PC-9 (cell line): ENCODE measurements around the gene ADSL. TPM values are rescaled to one million over a fixed set of nuclear protein-coding genes. Genes with fewer than 3 reads are reported as not detected.

Experiments used
- Bru-seq: library from RNA; stranded (reverse); fragments of 400-500 nt; gene quantifications from one replicate; lab custom pipeline; 2021; lab: Mats Ljungman, UMichigan
- BruChase-seq, 2 experiments: library from RNA; stranded (reverse); fragments of 400-500 nt; gene quantifications; one replicate each; lab custom pipeline; 2021; lab: Mats Ljungman, UMichigan
- BruUV-seq: library from RNA; stranded (reverse); fragments of 400-500 nt; replicated peaks from 2 replicates; lab custom pipeline; 2021; lab: Mats Ljungman, UMichigan
- CTCF ChIA-PET: fragments of 300-600 bp; sonication (Branson Sonifier 250); formaldehyde crosslinking; loops from one replicate; lab custom pipeline; 2022; ENCODE audit warnings: antibody characterized with exemption; lab: Charles Lee
- POLR2A ChIA-PET: fragments of 300-600 bp; sonication (Branson Sonifier 250); formaldehyde crosslinking; loops from one replicate; lab custom pipeline; 2022; ENCODE audit warnings: antibody characterized with exemption; ENCODE audit not compliant: unreplicated experiment; lab: Charles Lee
- DNase-seq, 2 experiments: peaks; one replicate each; pipeline versions ENCODE4 v3.0.0 to v3.0.0-alpha.2; 2015 to 2022; ENCODE audit warnings: mixed read lengths in 1 of 2
- H2AFZ ChIP-seq: fragments of 200-600 bp; sonication (generic); 2 replicates; pipeline ENCODE4 v1.8.1; 2017; ENCODE audit warnings: antibody characterized with exemption
- H3F3A ChIP-seq: fragments of 200-600 bp; sonication (generic); 2 replicates; pipeline ENCODE4 v1.8.1; 2017; ENCODE audit warnings: antibody characterized with exemption, mild to moderate bottlenecking, low read depth; ENCODE audit not compliant: insufficient read depth
- H3K27ac ChIP-seq: fragments of 200-600 bp; sonication (generic); 2 replicates; pipeline ENCODE4 v1.6.1; 2016; ENCODE audit warnings: mixed run types
- H3K27me3 ChIP-seq: fragments of 200-600 bp; sonication (generic); 2 replicates; pipeline ENCODE4 v1.6.1; 2016; ENCODE audit warnings: low read depth, mixed run types; ENCODE audit not compliant: insufficient read depth
- H3K36me3 ChIP-seq: fragments of 200-600 bp; sonication (generic); 2 replicates; pipeline ENCODE4 v1.6.1; 2016; ENCODE audit warnings: low read depth, mixed run types
- H3K4me1 ChIP-seq: fragments of 200-600 bp; sonication (generic); replicated peaks from 2 replicates; pipeline ENCODE4 v1.6.1; 2016; ENCODE audit warnings: mixed run types; ENCODE audit not compliant: insufficient read depth
- H3K4me2 ChIP-seq: fragments of 200-600 bp; sonication (generic); 2 replicates; pipeline ENCODE4 v1.6.1; 2017; ENCODE audit warnings: mixed run types
- H3K4me3 ChIP-seq: fragments of 200-600 bp; sonication (generic); 2 replicates; pipeline ENCODE4 v1.6.1; 2016; ENCODE audit warnings: mixed run types
- H3K79me2 ChIP-seq: fragments of 200-600 bp; sonication (generic); 2 replicates; pipeline ENCODE4 v1.6.1; 2017; ENCODE audit warnings: low read depth, mixed run types
- H3K9me2 ChIP-seq: fragments of 200-600 bp; sonication (generic); 2 replicates; pipeline ENCODE4 v1.8.1; 2017; ENCODE audit warnings: mild to moderate bottlenecking; ENCODE audit not compliant: insufficient read depth
- H3K9me3 ChIP-seq: fragments of 200-600 bp; sonication (generic); 2 replicates; pipeline ENCODE4 v1.8.1; 2016; ENCODE audit warnings: low read depth; ENCODE audit not compliant: insufficient read depth
- H4K20me1 ChIP-seq: fragments of 200-600 bp; sonication (generic); 2 replicates; pipeline ENCODE4 v1.8.1; 2017; ENCODE audit not compliant: insufficient read depth
- CTCF ChIP-seq: fragments of 200-600 bp; sonication (generic); conservative IDR thresholded peaks from 2 replicates; pipeline ENCODE4 v1.6.1; 2017; ENCODE audit warnings: mixed run types, antibody characterized with exemption, mild to moderate bottlenecking, moderate library complexity
- EZH2 ChIP-seq: fragments of 200-600 bp; sonication (generic); IDR thresholded peaks from 2 replicates; pipeline ENCODE4 v1.8.0; 2017; ENCODE audit warnings: antibody characterized with exemption, low read depth
- intact Hi-C: fragments of 100-400 bp; cut with micrococcal nuclease; formaldehyde crosslinking; loops from one replicate; pipeline ENCODE4 v1.10.0; 2022; ENCODE audit not compliant: unreplicated experiment
- long read RNA-seq: library from polyadenylated mRNA; stranded (forward); transcript quantifications from one replicate; pipeline ENCODE4 v2.0.0, GENCODE V29; 2022
- total RNA-seq: library from RNA; stranded (reverse); gene quantifications from 2 replicates; pipeline ENCODE4 v1.2.3, GENCODE V29; 2021

Gene ADSL
- total RNA-seq, result 56.2 and 66.2 TPM in 2 replicates
- percentile 72 among the genes with signal in this experiment for Bru-seq, nascent RNA
- percentile 62 among the genes with signal in this experiment for BruChase-seq, experiment 1, labeled RNA remaining after a 2-hour chase
- BruChase-seq, experiment 2, labeled RNA remaining after a 6-hour chase, result percentile 79 among the genes with signal in this experiment
- long read RNA-seq, full-length matches to known transcripts, result 103 of 115 reads
- long read RNA-seq, partial matches to known transcripts, result 1 of 115 reads
- long read RNA-seq, other reads (novel, unspliced or antisense), result 11 of 115 reads

- TF ChIP-seq CTCF, result no peak
- no peak for TF ChIP-seq EZH2
- intact Hi-C loops, result loop anchor here (2.0 to 5.0 kb wide), 4 partner anchors 302 to 1174 kb away; partner anchors contain the start of gene RPS19BP1
- ChIA-PET CTCF (interaction anchor here (0.6 kb wide), 2 partner anchors 183 to 244 kb away, joined by 3 to 5 read pairs; no protein-coding TSS in a partner anchor), POLR2A (interaction anchor here (0.7 kb wide), 1 partner anchor 827 kb away, joined by 4 read pairs; no protein-coding TSS in a partner anchor)
- Histone ChIP-seq H3K36me3 (peaks cover 11% of the 10 kb centered on the region), H4K20me1 (no peaks in the 10 kb centered on the region), H3K79me2 (peaks cover 53% of the 10 kb centered on the region), H3K27me3 (no peaks in the 10 kb centered on the region), H3K4me2 (peak within 1 kb of the TSS; percentile 87), H3K4me3 (peak within 1 kb of the TSS; percentile 79), H3K27ac (peak within 1 kb of the TSS; percentile 87), H3F3A (peaks cover 48% of the 10 kb centered on the region), H3K4me1 (peaks cover 14% of the 10 kb centered on the region), H3K9me3 (no peaks in the 10 kb centered on the region), H2AFZ (peak within 1 kb of the TSS; percentile 91), H3K9me2 (no peaks in the 10 kb centered on the region)
- no TSS peak for BruUV-seq
- peak; percentile 77 to 84 for DNase-seq
Observed at GRCh38 chr22:40346185-40347118, at the start of gene ADSL. TSS of gene ADSL (plus strand) at chr22:40346500. CDS start at chr22:40346559, 59 bp downstream.

- Histone ChIP-seq H3K9me3 (no peaks in the 10 kb centered on the region), H3K27me3 (no peaks in the 10 kb centered on the region), H3K4me3 (no peak overlapping the region), H3K27ac (no peak overlapping the region), H3K4me1 (no peaks in the 10 kb centered on the region), H2AFZ (no peak overlapping the region), H3F3A (no peaks in the 10 kb centered on the region; the same call in 1 of the 2 replicates), H3K4me2 (no peak overlapping the region), H3K79me2 (no peaks in the 10 kb centered on the region), H3K36me3 (peaks cover 13% of the 10 kb centered on the region), H3K9me2 (no peaks in the 10 kb centered on the region), H4K20me1 (0 out of 2 replicates have a peak, but pooled peaks cover 5% of the 10 kb centered on the region)
- TF ChIP-seq EZH2, result no peak
- TF ChIP-seq CTCF, result no peak
- DNase-seq, result no peak
- ChIA-PET POLR2A (no interaction called here), CTCF (no interaction called here)
- BruUV-seq, result no TSS peak
- intact Hi-C loops, result no loop called here
Observed at GRCh38 chr22:40300316-40300715, 46.0 kb upstream of the ADSL start.
